ENCODE results near the gene AADACL3.

- TF ChIP-seq POLR2A (IDR thresholded peaks at IDR 0.05; ENCODE audit: control extremely low read depth in 1 of 2, low read depth in 2 of 2, low read length in 2 of 2): no peak
- TF ChIP-seq, protein P1, sequence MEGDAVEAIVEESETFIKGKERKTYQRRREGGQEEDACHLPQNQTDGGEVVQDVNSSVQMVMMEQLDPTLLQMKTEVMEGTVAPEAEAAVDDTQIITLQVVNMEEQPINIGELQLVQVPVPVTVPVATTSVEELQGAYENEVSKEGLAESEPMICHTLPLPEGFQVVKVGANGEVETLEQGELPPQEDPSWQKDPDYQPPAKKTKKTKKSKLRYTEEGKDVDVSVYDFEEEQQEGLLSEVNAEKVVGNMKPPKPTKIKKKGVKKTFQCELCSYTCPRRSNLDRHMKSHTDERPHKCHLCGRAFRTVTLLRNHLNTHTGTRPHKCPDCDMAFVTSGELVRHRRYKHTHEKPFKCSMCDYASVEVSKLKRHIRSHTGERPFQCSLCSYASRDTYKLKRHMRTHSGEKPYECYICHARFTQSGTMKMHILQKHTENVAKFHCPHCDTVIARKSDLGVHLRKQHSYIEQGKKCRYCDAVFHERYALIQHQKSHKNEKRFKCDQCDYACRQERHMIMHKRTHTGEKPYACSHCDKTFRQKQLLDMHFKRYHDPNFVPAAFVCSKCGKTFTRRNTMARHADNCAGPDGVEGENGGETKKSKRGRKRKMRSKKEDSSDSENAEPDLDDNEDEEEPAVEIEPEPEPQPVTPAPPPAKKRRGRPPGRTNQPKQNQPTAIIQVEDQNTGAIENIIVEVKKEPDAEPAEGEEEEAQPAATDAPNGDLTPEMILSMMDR (IDR thresholded peaks at IDR 0.05; ENCODE audit: control extremely low read depth in 1 of 3, insufficient read depth in 1 of 3, low read depth in 1 of 3, low read length in 3 of 3): no peak
- no peak for TF ChIP-seq NRF1 (IDR thresholded peaks at IDR 0.05; ENCODE audit: low read depth, low read length)
- no peak for TF ChIP-seq YY1 (IDR thresholded peaks at IDR 0.05; ENCODE audit: low read depth, low read length)
- TF ChIP-seq, protein P2, sequence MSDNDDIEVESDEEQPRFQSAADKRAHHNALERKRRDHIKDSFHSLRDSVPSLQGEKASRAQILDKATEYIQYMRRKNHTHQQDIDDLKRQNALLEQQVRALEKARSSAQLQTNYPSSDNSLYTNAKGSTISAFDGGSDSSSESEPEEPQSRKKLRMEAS (IDR thresholded peaks at IDR 0.05): no peak
- TF ChIP-seq SP2 (IDR thresholded peaks at IDR 0.05; ENCODE audit: low read length): no peak
- no peak for TF ChIP-seq CHD2 (IDR thresholded peaks at IDR 0.05; ENCODE audit: low read length)
- TF ChIP-seq CBX8 (IDR thresholded peaks at IDR 0.05; ENCODE audit: borderline replicate concordance, low read depth, low read length): no peak
- TF ChIP-seq SP1 (IDR thresholded peaks at IDR 0.05; ENCODE audit: low read depth, low read length): no peak
- TF ChIP-seq MAFK (IDR thresholded peaks at IDR 0.05; ENCODE audit: low read depth, low read length): no peak
- no peak for TF ChIP-seq POLR2AphosphoS5 (IDR thresholded peaks at IDR 0.05; ENCODE audit: low read depth, low read length)
- TF ChIP-seq ZNF274 (IDR thresholded peaks at IDR 0.05; ENCODE audit: borderline replicate concordance, extremely low read depth, low read length): no peak
These were observed 18.7 kb downstream of the AADACL3 start for GRCh38 chr1:12734651-12735050.
